ENCODE measurements around the gene MIEN1.

MIEN1 gene

DNA sequence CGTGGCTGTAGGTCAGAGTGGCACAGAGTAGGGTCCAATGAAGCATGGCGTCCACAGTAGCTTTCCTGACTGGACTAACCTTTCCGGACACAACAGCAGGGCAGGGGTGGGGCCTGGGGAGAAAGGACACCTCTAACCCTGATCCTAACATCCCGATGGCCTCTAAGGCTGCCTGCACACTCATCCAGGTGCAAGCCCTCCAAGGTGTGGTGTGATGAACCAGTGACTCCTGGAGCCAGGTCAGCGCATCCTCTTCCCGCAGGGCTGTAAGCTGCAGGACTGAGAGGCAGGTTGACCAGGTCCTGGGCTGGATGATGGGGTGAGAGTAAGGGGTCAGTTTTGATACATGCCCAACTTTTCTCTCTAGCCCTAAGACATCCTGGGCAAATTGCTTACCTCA is 33.6 kb downstream of the MIEN1 start:
- no peak for DNase-seq

DNA sequence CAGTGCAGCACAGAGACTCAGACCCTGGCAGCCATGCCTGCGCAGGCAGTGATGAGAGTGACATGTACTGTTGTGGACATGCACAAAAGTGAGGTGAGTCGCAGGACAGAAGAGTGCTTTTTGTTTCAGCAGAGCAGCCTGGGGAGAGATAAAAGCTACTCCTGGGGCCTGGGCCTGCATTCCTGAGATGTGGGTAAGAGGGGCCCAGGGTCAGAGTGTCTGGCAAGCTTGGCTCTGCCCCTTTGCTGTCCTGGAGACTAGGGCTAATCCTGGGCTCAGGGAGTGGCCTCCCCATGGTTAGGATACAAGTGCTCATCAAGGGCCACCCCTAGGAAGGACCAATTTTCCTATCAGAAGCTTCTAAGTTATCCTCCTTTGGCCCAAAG is 35.2 kb downstream of the MIEN1 start:
- DNase-seq = peak; percentile 96

DNA sequence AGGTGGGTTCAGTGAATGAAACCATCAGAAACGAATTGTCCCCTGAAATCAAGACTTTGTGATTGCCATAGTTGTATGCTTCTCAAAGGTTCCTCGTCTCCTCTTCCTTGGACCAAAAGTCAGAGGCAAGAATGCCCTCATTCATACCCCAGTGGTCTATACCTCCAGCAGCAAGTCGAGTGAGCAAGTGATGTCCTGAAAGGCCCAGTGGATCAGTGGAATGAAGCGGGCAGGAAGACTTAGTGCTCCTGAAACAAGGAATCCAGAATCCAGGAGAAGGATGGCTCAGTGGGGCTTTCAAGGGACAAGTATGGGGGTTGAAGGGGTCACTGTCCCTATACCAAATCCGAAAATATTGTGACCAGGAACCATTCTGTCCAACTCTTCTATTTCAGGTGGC is 35.7 kb downstream of the MIEN1 start:
- DNase-seq = no peak

DNA sequence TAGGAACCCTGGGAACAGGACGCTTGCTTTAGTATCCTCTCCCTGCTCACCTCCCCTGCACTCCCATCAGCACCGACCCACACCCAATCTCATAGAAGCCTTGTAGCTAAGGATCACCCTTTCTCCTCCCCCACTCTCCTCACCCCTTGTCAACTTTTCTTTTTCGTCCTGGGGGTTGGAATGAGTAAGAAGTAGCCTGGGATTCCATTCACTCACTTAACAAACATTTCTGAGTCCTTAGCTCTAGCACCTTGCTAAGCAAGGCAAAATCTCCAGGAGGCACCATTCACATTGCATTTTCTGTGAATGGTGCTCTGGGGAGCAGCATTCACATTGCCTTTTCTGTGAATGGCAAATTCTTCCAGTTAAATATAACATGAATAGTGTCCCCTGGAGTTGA is 41.4 kb downstream of the MIEN1 start:
- no peak for DNase-seq

DNA sequence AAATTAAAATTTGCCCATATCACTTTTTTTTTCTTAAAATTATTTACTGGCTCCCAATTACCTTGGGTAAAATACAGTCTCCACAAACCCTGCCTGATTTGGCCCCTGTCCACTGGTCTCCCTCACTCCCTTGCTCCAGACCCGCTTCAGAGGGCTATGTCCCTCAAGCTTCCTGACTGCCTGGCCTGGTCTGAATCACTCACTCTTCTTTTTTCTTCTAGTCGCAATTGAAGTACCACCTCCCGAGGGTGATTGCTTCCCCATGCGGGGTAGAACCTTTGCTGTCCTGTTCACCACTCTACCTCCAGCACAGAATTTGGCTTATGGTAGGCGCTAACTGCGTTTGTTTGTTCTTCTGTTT is 41.9 kb downstream of the MIEN1 start:
- DNase-seq = no peak

DNA sequence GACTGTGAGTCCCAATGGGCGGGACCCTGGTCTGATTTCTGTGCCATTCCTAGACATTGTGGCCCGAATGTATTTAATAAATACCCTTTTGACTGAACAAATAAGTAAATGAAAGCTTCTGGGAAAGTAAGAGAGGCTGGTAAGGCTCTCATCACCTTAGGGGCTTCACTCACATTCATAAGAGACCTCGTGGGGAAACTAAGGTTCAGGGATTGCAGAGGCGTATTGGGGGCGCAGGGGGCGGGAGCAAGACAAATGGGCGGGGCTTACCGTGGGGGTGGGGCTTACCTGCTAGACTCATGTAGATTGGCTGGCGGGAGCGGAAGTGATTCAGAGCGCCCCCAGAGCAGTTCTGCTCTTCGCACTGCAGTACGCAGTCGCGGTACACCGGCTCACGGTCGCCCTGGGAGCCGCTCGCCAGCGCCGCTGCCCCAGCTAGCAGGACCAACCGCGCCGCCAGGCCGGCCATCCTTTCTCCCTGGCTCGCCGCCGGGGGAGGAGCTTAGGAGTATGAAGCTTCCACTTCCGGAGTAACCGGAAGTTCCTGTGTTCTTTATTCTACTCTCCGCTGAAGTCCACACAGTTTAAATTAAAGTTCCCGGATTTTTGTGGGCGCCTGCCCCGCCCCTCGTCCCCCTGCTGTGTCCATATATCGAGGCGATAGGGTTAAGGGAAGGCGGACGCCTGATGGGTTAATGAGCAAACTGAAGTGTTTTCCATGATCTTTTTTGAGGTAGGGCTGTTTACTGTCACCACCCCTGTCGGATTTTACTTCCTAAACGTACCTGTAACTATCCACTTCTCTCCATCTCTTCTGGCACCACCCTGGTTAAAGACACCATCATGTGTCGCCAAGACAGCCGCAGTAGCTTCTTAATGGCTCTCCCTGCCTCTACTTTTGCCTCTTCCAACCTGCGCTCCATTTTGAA is 42.5 kb downstream of the MIEN1 start, which contains the start of gene PGAP3:
PGAP3 (minus strand) TSS at position 512 of the 929 bp plus-strand sequence; CDS start at position 469, 43 bp downstream.
- peak; percentile 96 for DNase-seq

DNA sequence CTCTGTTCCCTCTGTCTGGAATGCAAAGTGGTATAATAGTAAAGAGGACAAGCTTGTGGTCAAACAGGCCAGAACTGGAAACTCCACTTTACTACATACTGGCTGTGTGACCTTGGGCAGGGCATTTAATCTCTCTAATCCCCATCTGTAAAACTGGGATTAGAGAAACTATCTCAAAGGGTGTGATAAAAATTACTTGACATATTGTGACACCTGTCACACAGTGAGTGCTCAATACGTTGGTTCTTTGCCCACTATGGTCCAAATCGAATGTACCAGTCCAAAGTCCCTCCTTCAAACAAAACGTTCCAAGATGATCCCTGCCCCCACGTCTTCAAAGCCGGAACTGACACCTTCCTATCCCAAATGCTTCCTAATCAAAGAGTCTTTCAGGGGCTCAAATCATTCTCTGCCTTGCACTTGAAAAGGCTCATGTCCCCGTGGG is 43.2 kb downstream of the MIEN1 start:
- DNase-seq = no peak

DNA sequence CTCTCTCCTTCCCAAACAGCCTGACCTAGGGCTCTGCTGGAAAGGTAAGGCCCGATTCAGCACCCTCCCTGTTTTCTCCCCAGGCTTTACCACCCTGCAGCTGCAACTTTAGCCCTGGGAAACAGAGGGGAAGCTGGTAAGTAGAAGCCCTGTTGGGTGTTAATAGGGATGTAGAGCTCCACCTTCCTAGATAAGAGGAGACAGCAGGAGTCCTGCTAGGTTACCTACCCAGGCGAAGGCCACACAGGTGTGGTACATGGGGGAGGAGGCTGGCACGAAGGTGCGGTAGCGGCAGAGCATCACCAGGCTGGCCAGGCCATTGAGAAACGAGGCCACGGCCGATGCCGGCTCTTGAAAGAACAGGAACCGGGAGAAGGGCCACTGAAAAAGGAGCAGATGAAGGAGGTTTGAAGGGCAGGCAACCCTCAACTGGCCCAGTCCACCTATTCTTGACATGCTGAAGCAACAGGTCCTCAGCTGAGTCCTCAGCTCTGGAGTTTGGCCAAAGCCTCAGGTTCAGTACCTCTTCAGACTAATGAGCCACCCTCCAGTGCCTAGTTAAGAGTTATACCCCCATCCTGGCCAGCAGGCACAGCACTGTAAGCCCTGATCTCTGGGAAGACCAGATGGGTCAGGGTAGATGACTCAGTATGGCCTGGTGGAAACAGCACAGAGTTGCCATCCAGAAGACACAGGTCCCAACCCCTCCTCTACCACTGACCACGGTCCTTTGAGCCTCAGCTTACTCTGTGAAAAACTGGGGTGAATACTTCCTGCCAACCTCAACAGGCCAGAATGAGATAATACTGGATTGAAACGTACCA is 45.8 kb downstream of the MIEN1 start:
- no peak for DNase-seq

DNA sequence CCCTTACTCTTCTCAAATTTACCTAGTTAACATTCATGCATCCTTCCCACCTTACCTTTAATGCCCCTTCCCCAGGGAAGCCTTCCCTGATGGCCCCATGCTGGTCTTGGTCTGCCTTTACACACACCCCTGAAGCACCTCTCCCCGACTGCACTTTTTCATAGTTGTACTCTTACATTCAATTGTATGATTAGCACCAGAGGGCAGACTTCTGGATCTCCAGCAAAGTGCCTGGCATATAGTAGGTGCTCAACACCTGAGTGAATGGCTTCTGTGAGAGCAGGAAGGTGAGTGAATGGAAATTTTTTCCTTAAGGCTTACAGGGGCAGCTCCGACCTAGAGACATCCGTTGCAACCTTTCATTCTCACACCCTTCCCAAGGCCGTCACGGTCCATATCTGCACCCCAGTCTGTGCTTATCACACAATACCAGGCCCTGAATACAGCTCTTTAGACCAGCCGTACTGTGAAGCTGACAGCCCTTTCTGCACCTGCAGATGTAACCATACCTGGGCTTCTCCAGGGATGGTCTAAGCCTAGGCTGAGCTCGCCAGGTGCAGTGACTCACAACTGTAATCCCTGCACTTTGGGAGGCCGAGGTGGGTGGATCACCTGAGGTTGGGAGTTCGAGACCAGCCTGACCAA is 46.9 kb downstream of the MIEN1 start:
- no peak for DNase-seq

DNA sequence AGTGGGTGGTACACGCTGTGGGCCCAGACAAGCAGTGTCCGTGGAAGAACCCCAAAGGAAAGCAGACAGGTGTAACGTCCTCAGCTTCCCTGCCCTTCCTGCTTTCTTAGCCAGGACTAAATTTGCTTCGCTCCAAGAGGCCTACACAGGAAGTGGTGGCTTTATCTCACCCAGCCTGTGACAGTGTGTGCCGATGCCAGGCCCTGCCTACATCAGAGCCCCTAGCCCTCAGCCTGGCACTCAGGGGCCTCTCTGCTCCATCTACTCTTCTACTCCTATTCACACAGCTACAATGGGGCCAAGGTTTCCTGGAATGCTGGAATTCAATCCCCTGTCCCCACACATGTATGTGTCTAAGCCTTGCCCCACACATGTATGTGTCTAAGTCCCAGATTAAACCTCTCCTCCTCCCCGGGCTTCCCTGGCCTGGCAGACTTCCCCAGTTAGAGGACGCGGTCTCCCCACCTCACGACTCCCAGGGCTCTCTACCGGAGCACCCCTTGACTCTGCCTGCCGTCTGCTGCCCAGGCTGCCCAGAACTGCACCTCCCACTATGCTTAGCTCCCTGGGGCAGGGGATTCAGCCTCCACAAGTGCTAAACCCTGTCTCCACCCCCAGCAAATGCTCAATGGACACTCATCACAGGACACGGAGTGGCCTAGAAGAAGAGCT is 50.7 kb downstream of the MIEN1 start:
- no peak for DNase-seq

Measured in islet precursor cell (in vitro differentiated cells).